SK-N-SH treated with all-trans-retinoic acid at 6 μM for 48 hours (cell line): ENCODE measurements around the gene WDR62.
"Not testable (repeated sequence)": the region's sequence is repeated elsewhere in the genome, so short reads cannot be mapped to it uniquely, and the experiment has no call there.

Source experiments
- ATAC-seq: fragments of 200-7000 bp; cut with Tn5 transposase; 3 replicates; pipeline ENCODE4 v1.9.1; 2020; ENCODE audit warnings: mild to moderate bottlenecking, moderate library complexity
- ARNTL ChIP-seq: fragments of 450-650 bp; formaldehyde crosslinking; IDR thresholded peaks from 2 replicates; pipeline ENCODE4 v1.5.0; 2020; ENCODE audit warnings: low read depth, mild to moderate bottlenecking, moderate library complexity, borderline replicate concordance
- CSDC2 ChIP-seq: fragments of 250-450 bp; sonication (Bioruptor Pico); IDR thresholded peaks from 2 replicates; pipeline ENCODE4 v1.5.0; 2020; ENCODE audit warnings: mild to moderate bottlenecking, moderate library complexity
- ESRRG ChIP-seq: fragments of 250-450 bp; sonication (Bioruptor Pico); IDR thresholded peaks from 2 replicates; pipeline ENCODE4 v1.6.1; 2021; ENCODE audit warnings: mild to moderate bottlenecking
- GLIS3 ChIP-seq: fragments of 250-450 bp; sonication (Bioruptor Pico); IDR thresholded peaks from 2 replicates; pipeline ENCODE4 v1.5.0; 2020; ENCODE audit warnings: mild to moderate bottlenecking, moderate library complexity
- ISL1 ChIP-seq: fragments of 250-450 bp; sonication (Bioruptor Pico); IDR thresholded peaks from 2 replicates; pipeline ENCODE4 v2.1.2; 2022; ENCODE audit warnings: mild to moderate bottlenecking, moderate library complexity
- PPARA ChIP-seq: fragments of 250-450 bp; sonication (Bioruptor Pico); IDR thresholded peaks from 2 replicates; pipeline ENCODE4 v1.5.0; 2020; ENCODE audit warnings: mild to moderate bottlenecking, borderline replicate concordance
- RARB ChIP-seq: fragments of 250-450 bp; sonication (Bioruptor Pico); IDR thresholded peaks from 2 replicates; pipeline ENCODE4 v1.8.0; 2021; ENCODE audit warnings: mild to moderate bottlenecking, moderate library complexity
- SNAI2 ChIP-seq: fragments of 250-450 bp; sonication (Bioruptor Pico); IDR thresholded peaks from 2 replicates; pipeline ENCODE4 v1.5.0; 2020; ENCODE audit warnings: mild to moderate bottlenecking, moderate library complexity
- TCF4 ChIP-seq: fragments of 250-450 bp; sonication (Bioruptor Pico); IDR thresholded peaks from 2 replicates; pipeline ENCODE4 v1.8.0; 2021; ENCODE audit warnings: mild to moderate bottlenecking, moderate library complexity, borderline replicate concordance
- TOX ChIP-seq: fragments of 250-450 bp; sonication (Bioruptor Pico); IDR thresholded peaks from 2 replicates; pipeline ENCODE4 v1.8.0; 2021; ENCODE audit warnings: mild to moderate bottlenecking, moderate library complexity, borderline replicate concordance
- ZC3H10 ChIP-seq: fragments of 250-450 bp; sonication (Bioruptor Pico); IDR thresholded peaks from 2 replicates; pipeline ENCODE4 v1.5.1; 2021; ENCODE audit warnings: mild to moderate bottlenecking, moderate library complexity
- ZFP30 ChIP-seq: fragments of 450-650 bp; formaldehyde crosslinking; IDR thresholded peaks from 2 replicates; pipeline ENCODE4 v1.5.0; 2022; ENCODE audit warnings: mild to moderate bottlenecking, moderate library complexity
- ZNF565 ChIP-seq: fragments of 450-650 bp; formaldehyde crosslinking; conservative IDR thresholded peaks from 2 replicates; pipeline ENCODE4 v1.5.0; 2020; ENCODE audit warnings: low read depth, mild to moderate bottlenecking, moderate library complexity
- ZNF8 ChIP-seq: fragments of 450-650 bp; formaldehyde crosslinking; IDR thresholded peaks from 2 replicates; pipeline ENCODE4 v1.5.0; 2020; ENCODE audit warnings: mild to moderate bottlenecking, moderate library complexity
- TF ChIP-seq, protein P1 (sequence below): fragments of 250-450 bp; sonication (Bioruptor Pico); IDR thresholded peaks from 2 replicates; pipeline ENCODE4 v1.5.0; 2020; ENCODE audit warnings: mild to moderate bottlenecking, moderate library complexity
- TF ChIP-seq, protein P2 (sequence below): fragments of 250-450 bp; sonication (Bioruptor Pico); IDR thresholded peaks from 2 replicates; pipeline ENCODE4 v1.8.0; 2020; ENCODE audit warnings: mild to moderate bottlenecking, moderate library complexity, borderline replicate concordance
- TF ChIP-seq, protein P3 (sequence below): fragments of 250-450 bp; sonication (Bioruptor Pico); IDR thresholded peaks from 2 replicates; pipeline ENCODE4 v1.5.1; 2020; ENCODE audit warnings: low read depth, mild to moderate bottlenecking, moderate library complexity
- TF ChIP-seq, protein P4 (sequence below): fragments of 250-450 bp; sonication (Bioruptor Pico); IDR thresholded peaks from 2 replicates; pipeline ENCODE4 v1.8.0; 2021; ENCODE audit warnings: low read depth, mild to moderate bottlenecking, moderate library complexity, borderline replicate concordance

Gene WDR62

DNA sequence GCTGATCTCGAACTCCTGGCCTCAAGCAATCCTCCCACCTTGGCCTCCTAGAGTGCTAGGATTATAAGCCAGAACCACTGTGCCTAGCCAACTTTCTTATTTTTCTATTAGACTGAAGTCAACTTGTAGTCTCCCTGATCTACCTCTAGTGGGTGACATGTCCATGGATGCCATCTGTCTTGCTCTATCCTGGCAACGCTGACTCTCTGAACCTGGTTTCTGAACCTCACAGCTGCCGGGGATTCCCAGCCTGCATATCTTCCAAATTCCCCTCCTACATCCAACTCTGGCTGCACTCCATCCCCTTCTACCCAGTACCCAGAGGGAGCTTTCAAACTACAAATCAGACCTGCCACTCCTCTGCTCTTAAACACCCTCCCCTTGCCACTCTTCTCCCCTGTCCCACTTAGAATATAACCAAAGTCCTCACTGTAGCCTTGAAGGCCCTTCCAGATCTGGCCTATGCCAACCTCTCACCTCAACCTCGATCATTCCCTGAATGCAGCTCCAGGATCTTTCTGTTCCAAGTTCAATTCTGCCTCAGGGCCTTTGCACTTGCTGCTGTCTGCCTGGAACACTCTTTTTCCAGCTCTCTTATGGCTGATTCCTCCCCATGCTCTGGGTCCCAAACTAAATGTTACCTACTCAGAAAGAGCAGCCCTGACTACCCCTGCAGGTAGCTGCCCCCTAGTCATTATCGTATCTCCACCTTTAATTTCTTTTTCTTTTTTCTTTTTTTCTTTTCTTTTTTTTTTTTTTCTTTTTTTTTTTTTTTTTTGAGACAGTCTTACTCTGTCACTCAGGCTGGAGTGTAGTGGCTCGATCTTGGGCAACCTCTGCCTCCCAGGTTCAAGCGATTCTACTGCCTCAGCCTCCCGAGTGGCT is 24.2 kb upstream of the WDR62 start:
- no peak for ATAC-seq
- no peak for TF ChIP-seq CSDC2 (CRISPR knock-in tag)
- no peak for TF ChIP-seq ZNF8 (CRISPR knock-in tag)
- no peak for TF ChIP-seq ISL1 (CRISPR knock-in tag)
- TF ChIP-seq, protein P1, sequence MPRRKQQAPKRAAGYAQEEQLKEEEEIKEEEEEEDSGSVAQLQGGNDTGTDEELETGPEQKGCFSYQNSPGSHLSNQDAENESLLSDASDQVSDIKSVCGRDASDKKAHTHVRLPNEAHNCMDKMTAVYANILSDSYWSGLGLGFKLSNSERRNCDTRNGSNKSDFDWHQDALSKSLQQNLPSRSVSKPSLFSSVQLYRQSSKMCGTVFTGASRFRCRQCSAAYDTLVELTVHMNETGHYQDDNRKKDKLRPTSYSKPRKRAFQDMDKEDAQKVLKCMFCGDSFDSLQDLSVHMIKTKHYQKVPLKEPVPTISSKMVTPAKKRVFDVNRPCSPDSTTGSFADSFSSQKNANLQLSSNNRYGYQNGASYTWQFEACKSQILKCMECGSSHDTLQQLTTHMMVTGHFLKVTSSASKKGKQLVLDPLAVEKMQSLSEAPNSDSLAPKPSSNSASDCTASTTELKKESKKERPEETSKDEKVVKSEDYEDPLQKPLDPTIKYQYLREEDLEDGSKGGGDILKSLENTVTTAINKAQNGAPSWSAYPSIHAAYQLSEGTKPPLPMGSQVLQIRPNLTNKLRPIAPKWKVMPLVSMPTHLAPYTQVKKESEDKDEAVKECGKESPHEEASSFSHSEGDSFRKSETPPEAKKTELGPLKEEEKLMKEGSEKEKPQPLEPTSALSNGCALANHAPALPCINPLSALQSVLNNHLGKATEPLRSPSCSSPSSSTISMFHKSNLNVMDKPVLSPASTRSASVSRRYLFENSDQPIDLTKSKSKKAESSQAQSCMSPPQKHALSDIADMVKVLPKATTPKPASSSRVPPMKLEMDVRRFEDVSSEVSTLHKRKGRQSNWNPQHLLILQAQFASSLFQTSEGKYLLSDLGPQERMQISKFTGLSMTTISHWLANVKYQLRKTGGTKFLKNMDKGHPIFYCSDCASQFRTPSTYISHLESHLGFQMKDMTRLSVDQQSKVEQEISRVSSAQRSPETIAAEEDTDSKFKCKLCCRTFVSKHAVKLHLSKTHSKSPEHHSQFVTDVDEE (CRISPR knock-in tag), result no peak
- TF ChIP-seq TCF4 (CRISPR knock-in tag), result no peak
- no peak for TF ChIP-seq ZNF565
- no peak for TF ChIP-seq ZC3H10 (CRISPR knock-in tag)
- TF ChIP-seq, protein P2, sequence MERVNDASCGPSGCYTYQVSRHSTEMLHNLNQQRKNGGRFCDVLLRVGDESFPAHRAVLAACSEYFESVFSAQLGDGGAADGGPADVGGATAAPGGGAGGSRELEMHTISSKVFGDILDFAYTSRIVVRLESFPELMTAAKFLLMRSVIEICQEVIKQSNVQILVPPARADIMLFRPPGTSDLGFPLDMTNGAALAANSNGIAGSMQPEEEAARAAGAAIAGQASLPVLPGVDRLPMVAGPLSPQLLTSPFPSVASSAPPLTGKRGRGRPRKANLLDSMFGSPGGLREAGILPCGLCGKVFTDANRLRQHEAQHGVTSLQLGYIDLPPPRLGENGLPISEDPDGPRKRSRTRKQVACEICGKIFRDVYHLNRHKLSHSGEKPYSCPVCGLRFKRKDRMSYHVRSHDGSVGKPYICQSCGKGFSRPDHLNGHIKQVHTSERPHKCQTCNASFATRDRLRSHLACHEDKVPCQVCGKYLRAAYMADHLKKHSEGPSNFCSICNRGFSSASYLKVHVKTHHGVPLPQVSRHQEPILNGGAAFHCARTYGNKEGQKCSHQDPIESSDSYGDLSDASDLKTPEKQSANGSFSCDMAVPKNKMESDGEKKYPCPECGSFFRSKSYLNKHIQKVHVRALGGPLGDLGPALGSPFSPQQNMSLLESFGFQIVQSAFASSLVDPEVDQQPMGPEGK, result no peak
- TF ChIP-seq, protein P3, sequence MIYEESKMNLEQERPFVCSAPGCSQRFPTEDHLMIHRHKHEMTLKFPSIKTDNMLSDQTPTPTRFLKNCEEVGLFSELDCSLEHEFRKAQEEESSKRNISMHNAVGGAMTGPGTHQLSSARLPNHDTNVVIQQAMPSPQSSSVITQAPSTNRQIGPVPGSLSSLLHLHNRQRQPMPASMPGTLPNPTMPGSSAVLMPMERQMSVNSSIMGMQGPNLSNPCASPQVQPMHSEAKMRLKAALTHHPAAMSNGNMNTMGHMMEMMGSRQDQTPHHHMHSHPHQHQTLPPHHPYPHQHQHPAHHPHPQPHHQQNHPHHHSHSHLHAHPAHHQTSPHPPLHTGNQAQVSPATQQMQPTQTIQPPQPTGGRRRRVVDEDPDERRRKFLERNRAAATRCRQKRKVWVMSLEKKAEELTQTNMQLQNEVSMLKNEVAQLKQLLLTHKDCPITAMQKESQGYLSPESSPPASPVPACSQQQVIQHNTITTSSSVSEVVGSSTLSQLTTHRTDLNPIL (CRISPR knock-in tag), result no peak
- TF ChIP-seq ESRRG (CRISPR knock-in tag), result no peak
- TF ChIP-seq ZFP30 (CRISPR knock-in tag), result no peak
- TF ChIP-seq ARNTL, result no peak
- TF ChIP-seq RARB (CRISPR knock-in tag), result no peak
- TF ChIP-seq TOX, result no peak
- no peak for TF ChIP-seq SNAI2 (CRISPR knock-in tag)
- TF ChIP-seq, protein P4, sequence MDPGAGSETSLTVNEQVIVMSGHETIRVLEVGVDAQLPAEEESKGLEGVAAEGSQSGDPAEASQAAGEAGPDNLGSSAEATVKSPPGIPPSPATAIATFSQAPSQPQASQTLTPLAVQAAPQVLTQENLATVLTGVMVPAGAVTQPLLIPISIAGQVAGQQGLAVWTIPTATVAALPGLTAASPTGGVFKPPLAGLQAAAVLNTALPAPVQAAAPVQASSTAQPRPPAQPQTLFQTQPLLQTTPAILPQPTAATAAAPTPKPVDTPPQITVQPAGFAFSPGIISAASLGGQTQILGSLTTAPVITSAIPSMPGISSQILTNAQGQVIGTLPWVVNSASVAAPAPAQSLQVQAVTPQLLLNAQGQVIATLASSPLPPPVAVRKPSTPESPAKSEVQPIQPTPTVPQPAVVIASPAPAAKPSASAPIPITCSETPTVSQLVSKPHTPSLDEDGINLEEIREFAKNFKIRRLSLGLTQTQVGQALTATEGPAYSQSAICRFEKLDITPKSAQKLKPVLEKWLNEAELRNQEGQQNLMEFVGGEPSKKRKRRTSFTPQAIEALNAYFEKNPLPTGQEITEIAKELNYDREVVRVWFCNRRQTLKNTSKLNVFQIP, result no peak
- TF ChIP-seq PPARA (CRISPR knock-in tag), result no peak
- TF ChIP-seq GLIS3 (CRISPR knock-in tag), result no peak

DNA sequence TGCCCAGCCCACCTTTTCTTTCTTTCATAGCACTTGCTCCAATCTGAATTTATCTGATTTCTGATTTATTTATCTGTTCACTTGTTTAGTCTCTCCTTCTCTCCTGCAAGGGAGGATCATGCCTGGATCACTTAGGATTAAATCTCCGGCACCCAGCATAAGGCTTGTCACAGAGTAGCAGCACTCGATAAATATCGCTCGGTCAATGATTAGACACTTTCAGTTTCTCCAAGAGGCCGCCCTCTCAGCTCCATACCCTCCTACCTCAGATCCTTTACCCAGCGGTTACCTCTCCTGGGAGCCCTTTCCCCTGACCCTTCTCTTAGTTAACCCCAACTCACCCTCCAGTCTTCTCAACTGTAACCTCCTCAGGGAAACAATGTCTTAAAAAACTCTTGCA is 23.4 kb upstream of the WDR62 start:
- ATAC-seq, result no peak

DNA sequence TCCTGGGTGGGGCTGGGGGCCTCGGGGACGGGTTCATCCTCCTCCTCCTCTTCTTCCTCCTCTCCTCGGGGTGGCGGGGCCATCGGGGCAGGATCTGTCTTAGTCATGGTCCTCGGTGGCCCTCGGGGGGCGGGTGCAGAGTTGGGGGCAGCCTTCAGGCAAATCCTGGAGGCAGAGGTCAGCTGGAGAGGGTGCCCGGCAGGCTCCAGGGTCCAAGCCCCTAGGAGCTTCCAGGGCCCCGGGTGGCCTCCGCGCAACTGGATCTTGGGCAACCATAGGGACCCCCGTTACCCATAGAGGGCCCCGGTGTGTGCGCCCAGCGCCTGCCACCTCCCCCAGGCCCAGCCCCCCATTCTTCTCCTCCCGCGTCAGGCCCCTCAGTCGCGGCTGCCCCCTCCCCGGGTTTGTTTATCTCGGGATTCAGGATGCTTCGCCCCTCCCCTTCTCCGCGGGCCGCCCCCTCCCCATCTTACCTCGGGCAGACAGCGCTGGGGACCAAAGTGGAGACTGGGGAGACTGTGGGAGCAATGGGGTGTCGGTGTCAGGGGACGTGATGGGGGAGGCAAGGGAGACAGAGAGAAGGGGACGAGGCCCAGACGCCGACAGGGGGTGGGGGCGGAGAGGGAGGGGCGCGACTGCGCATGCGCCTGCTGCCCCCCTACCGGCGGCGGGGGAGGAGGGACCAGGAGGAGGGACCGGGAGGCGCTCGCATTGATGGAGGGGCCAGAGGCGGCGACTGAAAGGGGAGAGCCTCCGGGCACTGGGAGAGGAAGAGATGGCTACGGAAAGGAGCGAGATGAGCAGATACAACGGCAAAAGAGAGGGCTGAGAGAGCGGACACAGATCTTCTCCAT is 22.2 kb upstream of the WDR62 start, which contains the start of gene CLIP3:
Gene CLIP3, minus strand, starts transcription at position 623 of the 854 bp plus-strand sequence. Its CDS starts 516 bp downstream, at position 107.
- peak; percentile 89 for ATAC-seq
- no peak for TF ChIP-seq ZNF565
- TF ChIP-seq RARB (CRISPR knock-in tag), result no peak

More for the DNA sequence above, 23.4 kb upstream of the WDR62 start:
- TF ChIP-seq ZNF8 (CRISPR knock-in tag), result no peak

DNA sequence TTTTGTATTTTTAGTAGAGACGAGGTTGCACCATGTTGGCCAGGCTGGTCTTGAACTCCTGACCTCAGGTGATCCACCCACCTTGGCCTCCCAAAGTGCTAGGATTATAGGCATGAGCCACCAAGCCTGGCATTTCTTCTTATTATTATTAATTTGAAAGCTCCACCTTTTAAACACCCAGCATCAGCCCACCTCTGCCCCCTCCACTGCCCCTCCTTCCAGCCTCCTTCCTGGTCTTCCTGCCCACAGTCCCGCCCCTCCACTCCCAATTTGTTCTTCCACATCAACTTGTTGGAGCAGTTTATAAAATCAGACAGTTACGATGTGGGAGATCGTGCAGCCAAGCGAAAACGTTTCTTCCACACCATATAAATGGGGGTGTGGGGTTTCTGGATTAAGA is 14.2 kb upstream of the WDR62 start:
- TF ChIP-seq ZNF565 (no peak), PPARA (CRISPR knock-in tag) (no peak), SNAI2 (CRISPR knock-in tag) (no peak), ZNF8 (CRISPR knock-in tag) (no peak)
- TF ChIP-seq, protein P3 (CRISPR knock-in tag), result no peak
- no peak for ATAC-seq

DNA sequence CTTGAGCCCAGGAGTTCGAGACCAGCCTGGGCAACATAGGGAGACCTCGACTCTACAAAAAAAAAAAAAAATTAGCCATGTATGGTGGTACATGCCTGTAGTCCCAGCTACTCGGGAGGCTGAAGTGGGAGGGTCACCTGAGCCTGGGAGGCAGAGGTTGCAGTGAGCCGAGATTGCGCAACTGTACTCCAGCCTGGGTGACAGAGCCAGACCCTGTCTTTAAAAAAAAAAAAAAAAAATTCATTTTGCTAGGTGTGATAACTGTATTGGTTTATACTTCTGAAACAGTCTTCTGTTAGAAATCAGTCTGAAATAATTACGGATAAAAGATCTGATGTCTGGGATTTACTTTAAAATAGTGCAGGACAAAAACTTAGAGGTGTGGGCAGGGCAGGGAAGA is 13.6 kb upstream of the WDR62 start:
- ATAC-seq, result not testable (repeated sequence)
